ENCODE results near the gene TMCO4. TPM values are rescaled to one million over a fixed set of nuclear protein-coding genes. Genes with fewer than 3 reads are reported as not detected.

TMCO4 gene
- total and polyA plus RNA-seq, 2 donors (not counting 3 experiments of a cell fraction or from before 2014, with no cell fraction given) = 7.6 to 10.3 TPM

DNA sequence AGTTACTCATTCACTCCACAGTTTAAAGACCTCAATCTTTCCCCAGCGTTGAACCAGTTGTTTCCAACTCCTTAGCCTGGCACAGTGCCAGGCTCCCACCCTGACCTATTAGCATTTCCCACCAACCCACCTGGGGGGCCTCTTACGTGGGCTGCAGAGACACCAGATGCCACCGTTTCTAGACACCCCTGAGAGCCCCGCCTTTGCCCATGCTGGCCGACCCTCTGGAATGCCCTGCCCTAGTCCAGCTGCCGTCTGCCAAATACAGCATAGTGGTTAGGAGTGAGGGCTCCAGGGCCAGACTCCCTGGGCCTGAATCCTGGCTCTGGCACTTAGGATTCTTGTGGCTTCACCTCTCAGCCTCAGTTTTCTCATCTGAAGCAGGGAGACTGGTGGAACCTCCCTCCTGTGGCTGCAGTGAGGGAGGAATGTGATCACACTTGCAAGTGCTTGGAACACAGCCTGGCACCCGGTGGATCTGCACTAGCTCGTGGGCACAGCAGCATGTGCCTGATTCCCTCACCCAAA, 65.2 kb downstream of the TMCO4 start:
- ChIA-PET POLR2A (no interaction called here), CTCF (interaction anchor here (1.4 to 1.6 kb wide), 2 partner anchors 19 kb away, joined by 6 to 8 read pairs; no protein-coding TSS in a partner anchor)
- no peak overlapping the region for H3K4me3 ChIP-seq (replicated peaks in 1 of 3; ENCODE audit: insufficient read depth in 1 of 3, low read depth in 1 of 3, low read length in 3 of 3)
- H3K27ac ChIP-seq (ENCODE audit: insufficient read depth, low read depth, low read length) = no peak overlapping the region
- no peaks in the 10 kb centered on the region for H3K36me3 ChIP-seq (ENCODE audit: control insufficient read depth in 2 of 2, extremely low read depth in 1 of 2, insufficient read depth in 2 of 2, low read length in 2 of 2)
- no peaks in the 10 kb centered on the region for H3K9me3 ChIP-seq (replicated peaks; ENCODE audit: control insufficient read depth, insufficient read depth, low read length)
- dilution Hi-C loops (cut with MboI; ENCODE audit: extremely low pct_ligation_motif_present, low sequenced_read_pairs) = no loop called here
- DNase-seq (ENCODE audit: low read depth, low spot score) (no peak), FAIRE-seq (no peak)
- H3K27me3 ChIP-seq (ENCODE audit: control insufficient read depth in 2 of 2, insufficient read depth in 2 of 2, low read length in 2 of 2) = no peaks in the 10 kb centered on the region
- H3K4me2 ChIP-seq (ENCODE audit: insufficient read depth, low read length) = no peak overlapping the region
- H3K9ac ChIP-seq (replicated peaks; ENCODE audit: extremely low read depth, insufficient read depth, low read length) = no peak overlapping the region
- no TSS peak for BruUV-seq (replicated peaks)
- H2AFZ ChIP-seq (ENCODE audit: low read depth, low read length) = no peak overlapping the region
- H4K20me1 ChIP-seq (replicated peaks; ENCODE audit: control insufficient read depth, extremely low read depth, insufficient read depth, low read length) = no peaks in the 10 kb centered on the region
- H3K9me1 ChIP-seq (replicated peaks; ENCODE audit: control insufficient read depth, extremely low read depth, insufficient read depth, low read length) = no peaks in the 10 kb centered on the region
- intact Hi-C loops (cut with micrococcal nuclease) = no loop called here
- TF ChIP-seq POLR2AphosphoS5 (IDR thresholded peaks at IDR 0.05; ENCODE audit: insufficient read depth, low read depth, low read length) = no peak
- TF ChIP-seq POLR2A (IDR thresholded peaks at IDR 0.05; ENCODE audit: low read depth, low read length) = no peak
- TF ChIP-seq MYC (IDR thresholded peaks at IDR 0.05; ENCODE audit: low read depth, low read length) = no peak
- TF ChIP-seq JUN (IDR thresholded peaks at IDR 0.05; ENCODE audit: borderline replicate concordance, insufficient read depth, insufficient read length, low read depth) = no peak
- TF ChIP-seq, protein P1, sequence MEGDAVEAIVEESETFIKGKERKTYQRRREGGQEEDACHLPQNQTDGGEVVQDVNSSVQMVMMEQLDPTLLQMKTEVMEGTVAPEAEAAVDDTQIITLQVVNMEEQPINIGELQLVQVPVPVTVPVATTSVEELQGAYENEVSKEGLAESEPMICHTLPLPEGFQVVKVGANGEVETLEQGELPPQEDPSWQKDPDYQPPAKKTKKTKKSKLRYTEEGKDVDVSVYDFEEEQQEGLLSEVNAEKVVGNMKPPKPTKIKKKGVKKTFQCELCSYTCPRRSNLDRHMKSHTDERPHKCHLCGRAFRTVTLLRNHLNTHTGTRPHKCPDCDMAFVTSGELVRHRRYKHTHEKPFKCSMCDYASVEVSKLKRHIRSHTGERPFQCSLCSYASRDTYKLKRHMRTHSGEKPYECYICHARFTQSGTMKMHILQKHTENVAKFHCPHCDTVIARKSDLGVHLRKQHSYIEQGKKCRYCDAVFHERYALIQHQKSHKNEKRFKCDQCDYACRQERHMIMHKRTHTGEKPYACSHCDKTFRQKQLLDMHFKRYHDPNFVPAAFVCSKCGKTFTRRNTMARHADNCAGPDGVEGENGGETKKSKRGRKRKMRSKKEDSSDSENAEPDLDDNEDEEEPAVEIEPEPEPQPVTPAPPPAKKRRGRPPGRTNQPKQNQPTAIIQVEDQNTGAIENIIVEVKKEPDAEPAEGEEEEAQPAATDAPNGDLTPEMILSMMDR (IDR thresholded peaks at IDR 0.05; ENCODE audit: extremely low read depth in 1 of 2, insufficient read depth in 1 of 2, low read depth in 1 of 2, low read length in 2 of 2) = no peak
- TF ChIP-seq, protein P2, sequence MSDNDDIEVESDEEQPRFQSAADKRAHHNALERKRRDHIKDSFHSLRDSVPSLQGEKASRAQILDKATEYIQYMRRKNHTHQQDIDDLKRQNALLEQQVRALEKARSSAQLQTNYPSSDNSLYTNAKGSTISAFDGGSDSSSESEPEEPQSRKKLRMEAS (IDR thresholded peaks at IDR 0.05; ENCODE audit: insufficient read depth, insufficient read length) = no peak
- no peak for TF ChIP-seq GATA2 (IDR thresholded peaks at IDR 0.05; ENCODE audit: insufficient read depth, insufficient read length, low read depth, low read length)
- no peak for TF ChIP-seq EZH2 (IDR thresholded peaks at IDR 0.05; ENCODE audit: borderline replicate concordance, low read depth, low read length, severe bottlenecking)
- TF ChIP-seq FOS (IDR thresholded peaks at IDR 0.05; ENCODE audit: borderline replicate concordance, insufficient read depth, low read length) = no peak
- no peaks in the 10 kb centered on the region for H3K79me2 ChIP-seq (ENCODE audit: control insufficient read depth, insufficient read depth, low read length)
- no peaks in the 10 kb centered on the region for H3K4me1 ChIP-seq (ENCODE audit: control insufficient read depth, extremely low read depth, insufficient read depth, low read length)
